Measurements from ENCODE around the gene WDFY3. TPM values are rescaled to one million over a fixed set of nuclear protein-coding genes. Genes with fewer than 3 reads are reported as not detected.

WDFY3 gene
- polyA plus RNA-seq, 1 of the 3 experiments (the other 2 are of a cell fraction), result 13.8 TPM

DNA sequence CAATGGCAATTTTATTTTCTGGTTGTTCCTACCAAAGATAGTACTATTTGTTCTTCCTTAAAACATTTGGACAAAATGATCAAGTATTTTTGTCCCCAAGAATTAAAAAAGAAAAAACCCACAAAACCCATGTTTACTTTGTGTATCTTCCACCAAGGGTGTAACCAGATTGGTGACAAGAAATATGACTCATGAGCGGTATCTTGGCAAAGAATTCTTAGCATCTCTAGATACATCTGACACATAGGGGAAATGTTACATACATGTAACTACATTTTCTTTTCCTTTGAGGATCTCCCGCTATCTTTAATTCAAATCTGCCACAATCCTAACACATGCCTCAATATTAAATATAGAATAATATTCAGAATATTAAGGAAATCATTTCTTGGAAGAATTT is 78.7 kb downstream of the WDFY3 start:
- H3K9me2 ChIP-seq, result no peaks in the 10 kb centered on the region
- no peak overlapping the region for H2AFZ ChIP-seq (ENCODE audit: low read depth)
- no peaks in the 10 kb centered on the region for H3K9me3 ChIP-seq
- peaks cover 26% of the 10 kb centered on the region for H3K79me2 ChIP-seq (ENCODE audit: insufficient read depth)
- H3K27me3 ChIP-seq (ENCODE audit: insufficient read depth), result no peaks in the 10 kb centered on the region
- H3F3A ChIP-seq (replicated peaks; ENCODE audit: insufficient read depth), result peaks cover 16% of the 10 kb centered on the region
- WGBS (ENCODE audit: low lambda C conversion rate), result 98% methylated on average over 2 of the region's 2 CpGs
- TF ChIP-seq EP300 (IDR thresholded peaks at IDR 0.05; ENCODE audit: borderline replicate concordance in 1 of 2, low read depth in 1 of 2, low read length in 1 of 2) (no peak), FOSL2 (IDR thresholded peaks at IDR 0.05; ENCODE audit: borderline replicate concordance, low read depth) (peak; percentile 7; the same call in 1 of the 2 replicates)
- H4K20me1 ChIP-seq (ENCODE audit: insufficient read depth), result no peaks in the 10 kb centered on the region
- POLR2A ChIA-PET, result no interaction called here
- no peak overlapping the region for H3K9ac ChIP-seq
- DNase-seq, result no peak
- peaks cover 4 to 32% of the 10 kb centered on the region in 2 experiments for H3K36me3 ChIP-seq (replicated peaks in 1 of 2; ENCODE audit: control insufficient read depth in 1 of 2, insufficient read depth in 2 of 2, low read length in 1 of 2)
- no peaks in the 10 kb centered on the region; a peak in 1 of 4 replicates for H3K4me1 ChIP-seq (ENCODE audit: control insufficient read depth in 1 of 2, insufficient read depth in 2 of 2, low read depth in 1 of 2, low read length in 1 of 2)
- H3K4me3 ChIP-seq (ENCODE audit: low read depth in 2 of 2, low read length in 1 of 2), result no peak overlapping the region
- H3K4me2 ChIP-seq, result no peak overlapping the region
- CTCF ChIA-PET, result interaction anchor here (0.9 to 1.0 kb wide), 2 partner anchors 10 to 12 kb away, joined by 3 read pairs; no protein-coding TSS in a partner anchor
- no peak overlapping the region for H3K27ac ChIP-seq (ENCODE audit: low read depth in 2 of 2, low read length in 1 of 2)

DNA sequence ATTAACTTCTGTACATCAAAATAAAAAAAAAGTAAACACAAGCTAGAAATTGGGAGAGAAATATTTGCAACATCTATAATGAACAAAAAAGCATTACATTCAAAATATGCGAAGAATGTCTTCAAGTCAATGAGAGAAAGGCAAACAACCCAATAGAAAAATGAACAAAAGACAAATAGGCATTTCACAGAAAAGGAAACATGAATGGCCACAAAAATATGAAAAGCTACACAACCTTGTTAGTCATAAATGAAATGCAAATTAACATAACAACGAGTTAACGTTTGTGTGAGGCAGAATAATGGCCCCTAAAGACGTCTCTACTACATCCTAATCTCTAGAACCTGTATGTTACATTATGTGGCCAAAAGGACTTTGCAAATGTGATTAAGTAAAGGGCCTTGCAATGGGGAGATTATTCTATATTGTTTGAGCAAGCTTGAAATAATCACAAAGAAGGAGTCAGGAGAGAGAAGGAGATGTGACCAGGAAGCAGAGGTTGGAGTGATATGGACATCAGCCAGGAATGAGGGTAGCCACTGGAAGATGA is 86.8 kb downstream of the WDFY3 start:
- Histone ChIP-seq H3K9me3 (no peaks in the 10 kb centered on the region), H3K4me2 (no peak overlapping the region; the same call in 1 of the 2 replicates), H3K9ac (no peak overlapping the region), H3K79me2 (ENCODE audit: insufficient read depth) (peaks cover 31% of the 10 kb centered on the region), H2AFZ (ENCODE audit: low read depth) (no peak overlapping the region), H3F3A (replicated peaks; ENCODE audit: insufficient read depth) (peaks cover 39% of the 10 kb centered on the region), H3K4me1 (ENCODE audit: control insufficient read depth in 1 of 2, insufficient read depth in 2 of 2, low read depth in 1 of 2, low read length in 1 of 2) (peaks cover 0 to 28% of the 10 kb centered on the region in 2 experiments; a peak in 2 of 4 replicates), H3K4me3 (ENCODE audit: low read depth in 2 of 2, low read length in 1 of 2) (no peak overlapping the region), H3K27me3 (ENCODE audit: insufficient read depth) (no peaks in the 10 kb centered on the region), H3K36me3 (replicated peaks in 1 of 2; ENCODE audit: control insufficient read depth in 1 of 2, insufficient read depth in 2 of 2, low read length in 1 of 2) (peaks cover 4 to 13% of the 10 kb centered on the region in 2 experiments), H4K20me1 (ENCODE audit: insufficient read depth) (no peaks in the 10 kb centered on the region), H3K9me2 (no peaks in the 10 kb centered on the region), H3K27ac (ENCODE audit: low read depth in 2 of 2, low read length in 1 of 2) (peak overlapping the region in 1 of 2 experiments; percentile 63; a peak in 2 of 4 replicates)
- WGBS (ENCODE audit: low lambda C conversion rate), result 79% methylated on average over 4 of the region's 4 CpGs
- ChIA-PET POLR2A (no interaction called here), CTCF (interaction anchor here (0.9 to 1.3 kb wide), 3 partner anchors 24 to 92 kb away, joined by 3 read pairs; no protein-coding TSS in a partner anchor)
- TF ChIP-seq GABPA (IDR thresholded peaks at IDR 0.05; ENCODE audit: low read depth) (no peak), POLR2AphosphoS5 (IDR thresholded peaks at IDR 0.05; ENCODE audit: low read depth, low read length) (no peak), TEAD4 (IDR thresholded peaks at IDR 0.05; ENCODE audit: borderline replicate concordance, insufficient read depth) (peak; percentile 18; the same call in 1 of the 2 replicates), ELF1 (IDR thresholded peaks at IDR 0.05) (no peak)
- no peak for DNase-seq

DNA sequence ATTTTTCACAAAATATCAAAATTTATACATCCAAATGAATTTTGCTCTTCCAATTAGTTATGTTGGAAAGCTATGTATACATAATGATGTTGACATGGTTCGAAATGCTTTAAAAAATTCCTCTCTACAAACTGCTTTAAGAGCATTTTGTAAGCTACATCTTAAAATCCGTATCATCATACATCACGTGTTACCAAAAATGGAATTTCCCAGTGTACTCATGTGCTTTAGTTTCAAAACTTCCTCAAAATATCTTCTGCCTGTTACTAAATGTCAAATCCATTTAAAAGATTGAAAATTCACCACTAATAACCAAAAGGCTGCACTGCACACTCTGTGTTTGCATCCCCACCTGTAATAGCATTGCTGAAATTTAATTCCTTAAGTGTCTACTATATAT is 87.9 kb downstream of the WDFY3 start:
- no peak overlapping the region; the same call in 1 of the 2 replicates for H3K4me2 ChIP-seq
- ChIA-PET CTCF (interaction anchor here (1.3 kb wide), 1 partner anchor 33 kb away, joined by 3 read pairs; no protein-coding TSS in a partner anchor), POLR2A (no interaction called here)
- no peak overlapping the region for H2AFZ ChIP-seq (ENCODE audit: low read depth)
- no peak overlapping the region for H3K4me3 ChIP-seq (ENCODE audit: low read depth in 2 of 2, low read length in 1 of 2)
- no peak overlapping the region for H3K9ac ChIP-seq
- 84% methylated on average over 3 of the region's 3 CpGs for whole genome bisulfite sequencing (ENCODE audit: low lambda C conversion rate)
- no peak for DNase-seq
- peaks cover 30% of the 10 kb centered on the region for H3F3A ChIP-seq (replicated peaks; ENCODE audit: insufficient read depth)
- no peaks in the 10 kb centered on the region for H3K9me3 ChIP-seq
- no peaks in the 10 kb centered on the region for H3K27me3 ChIP-seq (ENCODE audit: insufficient read depth)
- H3K4me1 ChIP-seq (ENCODE audit: control insufficient read depth in 1 of 2, insufficient read depth in 2 of 2, low read depth in 1 of 2, low read length in 1 of 2), result peaks cover 0 to 28% of the 10 kb centered on the region in 2 experiments; a peak in 2 of 4 replicates
- peaks cover 0 to 10% of the 10 kb centered on the region in 2 experiments for H3K36me3 ChIP-seq (replicated peaks in 1 of 2; ENCODE audit: control insufficient read depth in 1 of 2, insufficient read depth in 2 of 2, low read length in 1 of 2)
- H3K27ac ChIP-seq (ENCODE audit: low read depth in 2 of 2, low read length in 1 of 2), result peak overlapping the region in 1 of 2 experiments; percentile 63; a peak in 2 of 4 replicates
- peaks cover 32% of the 10 kb centered on the region for H3K79me2 ChIP-seq (ENCODE audit: insufficient read depth)
- no peaks in the 10 kb centered on the region for H3K9me2 ChIP-seq
- H4K20me1 ChIP-seq (ENCODE audit: insufficient read depth), result no peaks in the 10 kb centered on the region
- no peak for TF ChIP-seq RFX5 (IDR thresholded peaks at IDR 0.05; ENCODE audit: low read length)
- no peak for TF ChIP-seq SIN3A (IDR thresholded peaks at IDR 0.05; ENCODE audit: borderline replicate concordance, low read depth, low read length)
- TF ChIP-seq TEAD4 (IDR thresholded peaks at IDR 0.05; ENCODE audit: borderline replicate concordance, insufficient read depth), result no peak
- no peak for TF ChIP-seq SMC3 (IDR thresholded peaks at IDR 0.05; ENCODE audit: low read depth, low read length)
- TF ChIP-seq NRF1 (IDR thresholded peaks at IDR 0.05; ENCODE audit: low read depth, low read length), result no peak
- no peak for TF ChIP-seq RXRA (IDR thresholded peaks at IDR 0.05; ENCODE audit: borderline replicate concordance, low read depth)
- TF ChIP-seq, protein P1, sequence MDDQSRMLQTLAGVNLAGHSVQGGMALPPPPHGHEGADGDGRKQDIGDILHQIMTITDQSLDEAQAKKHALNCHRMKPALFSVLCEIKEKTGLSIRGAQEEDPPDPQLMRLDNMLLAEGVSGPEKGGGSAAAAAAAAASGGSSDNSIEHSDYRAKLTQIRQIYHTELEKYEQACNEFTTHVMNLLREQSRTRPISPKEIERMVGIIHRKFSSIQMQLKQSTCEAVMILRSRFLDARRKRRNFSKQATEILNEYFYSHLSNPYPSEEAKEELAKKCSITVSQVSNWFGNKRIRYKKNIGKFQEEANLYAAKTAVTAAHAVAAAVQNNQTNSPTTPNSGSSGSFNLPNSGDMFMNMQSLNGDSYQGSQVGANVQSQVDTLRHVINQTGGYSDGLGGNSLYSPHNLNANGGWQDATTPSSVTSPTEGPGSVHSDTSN (IDR thresholded peaks at IDR 0.05), result no peak
- no peak for TF ChIP-seq ELF1 (IDR thresholded peaks at IDR 0.05)
- no peak for TF ChIP-seq FOXM1 (IDR thresholded peaks at IDR 0.05; ENCODE audit: low read depth)
- TF ChIP-seq ZBTB33 (IDR thresholded peaks at IDR 0.05; ENCODE audit: borderline replicate concordance, low read depth), result no peak
- no peak for TF ChIP-seq POLR2AphosphoS5 (IDR thresholded peaks at IDR 0.05; ENCODE audit: low read depth, low read length)
- TF ChIP-seq FOXJ3 (CRISPR knock-in tag; IDR thresholded peaks at IDR 0.05), result no peak
- TF ChIP-seq EP300 (IDR thresholded peaks at IDR 0.05; ENCODE audit: borderline replicate concordance in 1 of 2, low read depth in 1 of 2, low read length in 1 of 2), result no peak
- TF ChIP-seq, protein P2, sequence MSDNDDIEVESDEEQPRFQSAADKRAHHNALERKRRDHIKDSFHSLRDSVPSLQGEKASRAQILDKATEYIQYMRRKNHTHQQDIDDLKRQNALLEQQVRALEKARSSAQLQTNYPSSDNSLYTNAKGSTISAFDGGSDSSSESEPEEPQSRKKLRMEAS (IDR thresholded peaks at IDR 0.05; ENCODE audit: low read depth), result no peak
- no peak for TF ChIP-seq MEF2A (IDR thresholded peaks at IDR 0.05; ENCODE audit: borderline replicate concordance, low read depth)

Measured in SK-N-SH (cell line).